HL-60 (cell line): Measurements from ENCODE around the gene TPPP.
"Not testable (repeated sequence)": the region's sequence is repeated elsewhere in the genome, so short reads cannot be mapped to it uniquely, and the experiment has no call there.

Experiments
- POLR2AphosphoS5 ChIP-seq: IDR thresholded peaks from 2 replicates; pipeline ENCODE4 v1.6.1; 2012; ENCODE audit warnings: low read depth
- TF ChIP-seq, protein P1 (sequence below): IDR thresholded peaks from one replicate; pipeline ENCODE4 v1.5.1; 2011; ENCODE audit warnings: low read length, control low read depth, inconsistent platforms; ENCODE audit not compliant: insufficient read depth

DNA sequence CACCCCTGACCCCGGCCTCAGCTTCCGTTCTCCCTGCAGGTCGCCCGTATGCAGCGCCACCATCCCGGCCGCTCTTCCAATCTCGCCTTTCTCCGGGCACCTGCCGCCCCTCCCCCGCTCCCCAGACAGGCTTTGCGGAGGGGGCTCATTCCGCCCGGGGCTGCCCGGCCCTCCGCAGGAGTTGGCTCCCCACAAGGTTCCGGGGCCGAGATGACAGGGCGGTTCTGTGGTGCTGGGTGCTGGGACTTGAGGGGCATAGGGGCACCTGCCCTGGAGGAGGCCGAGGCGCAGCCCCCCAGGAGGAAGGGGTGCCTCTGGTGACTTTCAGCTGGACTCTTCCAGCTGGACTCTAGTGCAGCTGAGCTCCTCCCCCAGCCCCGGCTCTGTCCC, 885 bp upstream of the TPPP start:
- TF ChIP-seq, protein P1, sequence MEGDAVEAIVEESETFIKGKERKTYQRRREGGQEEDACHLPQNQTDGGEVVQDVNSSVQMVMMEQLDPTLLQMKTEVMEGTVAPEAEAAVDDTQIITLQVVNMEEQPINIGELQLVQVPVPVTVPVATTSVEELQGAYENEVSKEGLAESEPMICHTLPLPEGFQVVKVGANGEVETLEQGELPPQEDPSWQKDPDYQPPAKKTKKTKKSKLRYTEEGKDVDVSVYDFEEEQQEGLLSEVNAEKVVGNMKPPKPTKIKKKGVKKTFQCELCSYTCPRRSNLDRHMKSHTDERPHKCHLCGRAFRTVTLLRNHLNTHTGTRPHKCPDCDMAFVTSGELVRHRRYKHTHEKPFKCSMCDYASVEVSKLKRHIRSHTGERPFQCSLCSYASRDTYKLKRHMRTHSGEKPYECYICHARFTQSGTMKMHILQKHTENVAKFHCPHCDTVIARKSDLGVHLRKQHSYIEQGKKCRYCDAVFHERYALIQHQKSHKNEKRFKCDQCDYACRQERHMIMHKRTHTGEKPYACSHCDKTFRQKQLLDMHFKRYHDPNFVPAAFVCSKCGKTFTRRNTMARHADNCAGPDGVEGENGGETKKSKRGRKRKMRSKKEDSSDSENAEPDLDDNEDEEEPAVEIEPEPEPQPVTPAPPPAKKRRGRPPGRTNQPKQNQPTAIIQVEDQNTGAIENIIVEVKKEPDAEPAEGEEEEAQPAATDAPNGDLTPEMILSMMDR = not testable (repeated sequence)
- not testable (repeated sequence) for TF ChIP-seq POLR2AphosphoS5
